ENCODE data around the gene ASAP2.

The ASAP2 gene

GRCh38 chr2:9416962-9417316 is 210.3 kb downstream of the ASAP2 start:
- no peak overlapping the region for H3K4me3 ChIP-seq (ENCODE audit: low read depth, low read length)
- no peak for DNase-seq (ENCODE audit: low read depth)
- TF ChIP-seq CTCF (IDR thresholded peaks at IDR 0.05; ENCODE audit: insufficient read depth, low read depth, low read length, missing control alignments): no peak

GRCh38 chr2:9417725-9418124 is 211.1 kb downstream of the ASAP2 start:
- DNase-seq (ENCODE audit: low read depth): no peak
- no peak overlapping the region for H3K4me3 ChIP-seq (ENCODE audit: low read depth, low read length)

GRCh38 chr2:9418746-9419145 is 212.1 kb downstream of the ASAP2 start:
- H3K4me3 ChIP-seq (ENCODE audit: low read depth, low read length): no peak overlapping the region
- no peak for DNase-seq (ENCODE audit: low read depth)
- TF ChIP-seq CTCF (IDR thresholded peaks at IDR 0.05; ENCODE audit: insufficient read depth, low read depth, low read length, missing control alignments): no peak

More at GRCh38 chr2:9417725-9418124, 211.1 kb downstream of the ASAP2 start:
- TF ChIP-seq CTCF (IDR thresholded peaks at IDR 0.05; ENCODE audit: insufficient read depth, low read depth, low read length, missing control alignments): no peak

GRCh38 chr2:9419541-9419940 is 212.9 kb downstream of the ASAP2 start:
- TF ChIP-seq CTCF (IDR thresholded peaks at IDR 0.05; ENCODE audit: insufficient read depth, low read depth, low read length, missing control alignments): no peak
- no peak overlapping the region for H3K4me3 ChIP-seq (ENCODE audit: low read depth, low read length)
- no peak for DNase-seq (ENCODE audit: low read depth)

- no peak for DNase-seq (ENCODE audit: low read depth)
- H3K4me3 ChIP-seq (ENCODE audit: low read depth, low read length): no peak overlapping the region
- no peak for TF ChIP-seq CTCF (IDR thresholded peaks at IDR 0.05; ENCODE audit: insufficient read depth, low read depth, low read length, missing control alignments)
Observed at GRCh38 chr2:9420495-9420894, 213.9 kb downstream of the ASAP2 start.

GRCh38 chr2:9422321-9423099 is 215.9 kb downstream of the ASAP2 start:
- no peak for TF ChIP-seq CTCF (IDR thresholded peaks at IDR 0.05; ENCODE audit: insufficient read depth, low read depth, low read length, missing control alignments)
- DNase-seq (ENCODE audit: low read depth): peak; percentile 55
- H3K4me3 ChIP-seq (ENCODE audit: low read depth, low read length): peak overlapping the region; percentile 95
